Endometrial microvascular endothelial cells (primary cell): Measurements from ENCODE around the gene ZDHHC13. TPM values are rescaled to one million over a fixed set of nuclear protein-coding genes. Genes with fewer than 3 reads are reported as not detected.
"Not testable (repeated sequence)": the region's sequence is repeated elsewhere in the genome, so short reads cannot be mapped to it uniquely, and the experiment has no call there.

Experiments
- in situ Hi-C: cut with HindIII; loops from 2 replicates; pipeline ENCODE4 v1.10.0; 2017; ENCODE audit warnings: low sequenced_read_pairs, low pct_unique_long_range_greater_than_20kb; ENCODE audit errors: inconsistent ontology term
- total RNA-seq: library from RNA; depleted of rRNA; stranded (reverse); fragments of >200 nt; gene quantifications from one replicate; pipeline ENCODE4 v1.2.3, GENCODE V29; 2015; ENCODE audit errors: inconsistent ontology term

ZDHHC13 gene
- total RNA-seq, 1 donor from 2014 or later: 119 TPM

DNA sequence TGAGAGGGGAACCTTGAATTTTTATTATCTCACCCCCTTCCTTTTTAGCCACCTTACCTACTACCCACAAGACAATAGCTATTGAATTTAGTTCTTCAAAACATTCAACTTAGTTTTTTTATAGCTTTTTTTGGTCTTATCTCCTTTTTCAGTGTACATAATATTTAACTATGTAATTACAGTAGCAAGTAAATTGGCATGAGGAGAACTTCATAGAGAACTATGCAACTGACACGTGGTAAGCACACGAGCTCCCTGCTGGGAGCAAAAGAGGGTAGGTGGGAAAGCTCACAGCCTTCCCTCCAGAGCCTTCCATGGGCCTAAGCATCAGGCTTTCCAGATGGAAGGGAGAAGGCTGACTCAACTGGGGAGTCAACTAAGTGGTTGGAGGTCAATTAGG, 22.1 kb upstream of the ZDHHC13 start:
- in situ Hi-C loops: no loop called here

DNA sequence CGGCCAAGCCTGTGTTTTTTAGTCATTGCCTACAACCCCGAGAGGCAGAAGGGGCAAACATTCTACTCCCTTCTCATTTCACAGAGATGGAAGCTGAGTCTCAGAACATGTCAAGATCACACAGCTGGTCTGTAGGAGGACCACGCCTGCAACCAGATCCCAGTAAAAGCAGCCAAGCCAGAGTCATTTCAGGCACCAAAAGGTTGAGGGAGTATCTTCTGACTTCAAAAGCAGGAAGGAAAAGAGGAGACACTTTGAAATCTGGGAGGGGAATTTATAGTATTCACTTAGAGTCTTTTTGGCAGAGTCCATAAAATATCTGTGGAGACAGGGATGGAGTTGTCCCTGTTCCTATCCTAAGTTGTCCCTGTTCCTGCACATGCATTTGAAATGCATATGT, 17.9 kb upstream of the ZDHHC13 start:
- in situ Hi-C loops: no loop called here

DNA sequence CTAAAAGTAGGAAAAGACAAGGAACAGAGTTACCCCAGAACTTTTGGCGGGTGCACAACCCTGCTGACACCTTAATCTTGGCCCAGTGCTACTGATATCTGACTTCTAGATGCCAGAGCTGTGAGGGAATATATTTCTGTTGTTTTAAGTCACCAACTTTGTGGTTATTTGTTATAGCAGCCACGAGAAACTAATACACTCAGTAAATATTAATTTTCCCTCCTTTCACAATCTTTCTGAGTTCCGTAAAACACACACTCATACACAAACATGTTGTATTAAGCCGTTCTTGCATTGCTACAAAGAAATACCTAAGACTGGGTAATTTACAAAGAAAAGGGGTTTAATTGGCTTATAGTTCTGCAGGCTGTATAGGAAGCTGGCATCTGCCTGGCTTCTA, 16.1 kb upstream of the ZDHHC13 start:
- in situ Hi-C loops: no loop called here

DNA sequence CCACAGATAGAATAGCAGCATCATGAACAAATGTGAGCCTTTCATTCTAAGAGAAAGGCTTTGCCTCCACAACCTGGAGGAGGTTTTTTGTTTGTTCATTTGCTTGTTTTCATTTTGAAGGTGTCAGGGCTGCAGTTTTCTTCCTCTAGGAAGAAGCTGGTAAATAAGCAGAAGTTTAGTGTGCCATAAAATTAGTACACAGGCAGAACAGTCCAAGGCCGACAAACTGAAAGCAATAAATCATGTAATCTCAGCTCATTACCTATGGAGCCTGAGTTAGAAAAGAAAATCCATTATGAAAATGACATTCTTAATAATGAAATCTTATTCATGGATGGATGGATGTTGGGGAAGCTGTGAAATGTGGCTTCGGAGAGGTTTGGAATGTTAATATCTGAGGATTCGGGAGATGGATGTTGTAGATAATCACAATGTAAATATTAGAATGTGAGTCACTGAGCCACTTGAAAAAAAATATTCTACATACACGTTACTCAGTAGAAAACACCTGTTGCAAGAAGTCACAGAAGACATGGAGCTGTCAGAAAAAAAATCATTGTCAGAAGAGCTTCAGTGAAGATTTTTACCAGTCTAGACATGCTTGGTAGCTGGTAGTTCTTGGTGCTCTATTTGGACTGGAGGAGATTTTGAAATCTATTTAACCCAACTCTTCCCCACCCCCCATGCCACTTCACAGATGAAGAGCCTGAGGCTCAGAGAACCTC, 15.0 kb upstream of the ZDHHC13 start:
- in situ Hi-C loops: no loop called here

DNA sequence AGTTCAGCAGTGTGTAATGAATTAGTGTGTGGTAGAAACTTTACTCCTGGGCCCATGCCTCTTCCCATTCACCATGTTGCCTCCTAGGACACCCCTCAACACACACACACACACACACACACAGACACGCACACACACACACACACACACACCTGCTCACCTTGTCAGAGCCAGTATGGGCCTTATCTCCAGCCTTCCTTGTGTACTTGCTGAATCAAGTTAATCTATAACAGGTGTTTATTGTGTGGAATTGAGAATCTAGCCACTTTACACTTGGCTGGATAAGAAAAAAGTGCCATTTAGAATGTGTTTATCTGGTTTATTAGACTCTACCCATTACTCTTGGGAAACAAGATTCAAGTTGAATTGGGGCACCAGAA, 14.5 kb upstream of the ZDHHC13 start:
- in situ Hi-C loops: no loop called here

DNA sequence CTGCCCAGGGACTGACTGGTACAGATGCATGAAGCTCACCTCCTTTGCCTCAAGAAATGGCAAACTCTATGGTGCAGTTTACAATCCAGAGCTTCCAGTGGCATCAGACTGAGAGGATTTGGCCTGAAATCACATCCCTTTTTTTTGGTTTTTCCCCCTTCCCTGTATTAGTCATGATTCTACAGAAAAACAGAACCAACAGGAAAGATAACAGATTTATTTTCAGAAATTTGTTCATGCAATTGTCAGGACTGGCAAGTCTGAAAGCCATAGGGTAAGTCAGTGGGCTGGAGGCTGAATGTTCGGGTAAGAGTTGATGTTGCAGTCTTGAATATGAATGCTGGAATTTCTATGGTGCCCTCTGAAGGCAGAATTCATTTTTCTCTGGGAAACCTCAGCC, 12.0 kb upstream of the ZDHHC13 start:
- in situ Hi-C loops: no loop called here

DNA sequence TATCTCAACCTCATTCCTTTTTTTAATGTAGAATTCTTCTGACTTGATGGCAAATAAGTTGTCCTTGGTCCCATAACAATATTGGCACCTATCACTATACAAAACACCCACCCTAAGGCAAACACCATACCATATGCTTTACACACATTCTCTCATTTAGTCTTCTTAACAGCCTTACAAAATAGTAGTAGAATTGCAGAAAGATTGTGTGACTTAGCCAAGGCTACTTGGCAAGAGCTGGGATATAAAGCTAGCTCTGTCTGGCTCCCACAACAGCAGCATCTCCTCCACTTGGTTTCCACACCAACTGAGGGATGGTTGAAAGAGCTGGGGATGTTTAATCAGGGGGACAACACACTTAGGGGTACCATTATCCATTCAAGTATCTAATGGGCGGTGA, 9.8 kb upstream of the ZDHHC13 start:
- in situ Hi-C loops: no loop called here

DNA sequence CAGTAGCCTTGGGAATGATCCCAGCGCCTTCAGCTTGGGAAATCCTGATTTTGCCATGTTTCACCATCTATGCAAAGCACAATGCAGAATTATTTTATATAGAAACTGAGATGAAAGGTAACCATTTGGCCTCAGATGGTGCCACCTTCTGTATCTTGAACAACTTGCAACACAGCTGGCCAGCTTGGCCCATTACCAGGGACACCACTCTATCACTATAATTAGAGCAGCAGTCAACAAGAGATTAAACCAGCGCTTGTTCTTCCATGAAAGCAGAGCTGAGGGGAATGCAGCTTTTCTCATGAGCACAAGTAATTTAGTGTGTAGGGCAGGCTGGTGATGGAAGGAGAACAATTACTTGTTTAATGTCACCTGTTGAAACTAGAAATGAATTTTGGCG, 6.7 kb upstream of the ZDHHC13 start:
- in situ Hi-C loops: no loop called here

DNA sequence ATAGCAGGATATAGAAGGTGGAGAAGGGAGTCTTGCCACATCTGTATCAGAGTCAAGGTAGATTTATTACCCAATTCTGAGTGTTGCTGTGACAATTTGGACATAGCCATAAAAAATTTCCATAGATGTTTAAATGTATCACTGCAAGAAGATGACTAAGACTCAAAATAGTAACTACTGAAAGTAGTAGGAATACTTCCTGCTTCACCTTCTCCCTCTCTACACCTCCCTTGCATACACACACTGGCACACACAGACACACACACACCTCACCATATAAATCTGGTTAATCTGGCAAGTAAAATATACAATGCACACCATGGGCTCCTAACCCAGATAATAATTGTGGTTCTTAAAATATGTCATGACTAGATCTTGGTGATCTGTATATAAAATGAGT, 5.2 kb upstream of the ZDHHC13 start:
- in situ Hi-C loops: no loop called here

DNA sequence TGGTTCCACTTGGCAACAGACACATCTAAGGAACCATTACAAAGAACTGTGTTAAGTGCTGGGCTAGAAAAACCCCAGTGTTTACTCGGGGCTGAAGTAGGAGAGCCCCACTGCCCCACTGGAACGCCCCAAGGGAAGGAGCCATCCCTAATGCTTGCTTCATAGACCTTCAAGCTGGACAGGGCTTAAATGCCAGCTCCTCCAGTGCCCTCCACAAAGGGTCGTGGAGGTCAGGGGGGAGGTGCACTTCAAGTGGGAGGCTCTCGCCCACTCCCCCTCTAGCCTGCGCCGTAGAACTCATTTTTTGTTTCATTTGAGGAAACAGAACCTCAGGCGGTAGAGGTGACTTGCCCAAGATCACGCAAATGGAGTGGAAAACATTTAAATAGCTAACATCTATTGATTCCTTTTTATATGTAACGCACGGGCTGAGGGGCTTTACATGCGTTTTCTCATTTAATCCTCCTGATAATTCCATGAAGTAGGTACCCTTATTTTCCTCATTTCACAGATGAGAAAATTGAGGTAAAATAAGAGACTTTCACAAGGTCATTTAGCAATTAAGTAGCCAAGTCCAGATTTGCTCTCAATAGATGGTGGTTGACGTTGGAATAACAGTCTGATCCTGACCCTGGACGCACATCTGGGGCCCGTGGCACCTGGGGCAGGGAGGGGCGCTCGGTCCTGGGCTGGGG, 545 bp upstream of the ZDHHC13 start:
- in situ Hi-C loops: no loop called here

DNA sequence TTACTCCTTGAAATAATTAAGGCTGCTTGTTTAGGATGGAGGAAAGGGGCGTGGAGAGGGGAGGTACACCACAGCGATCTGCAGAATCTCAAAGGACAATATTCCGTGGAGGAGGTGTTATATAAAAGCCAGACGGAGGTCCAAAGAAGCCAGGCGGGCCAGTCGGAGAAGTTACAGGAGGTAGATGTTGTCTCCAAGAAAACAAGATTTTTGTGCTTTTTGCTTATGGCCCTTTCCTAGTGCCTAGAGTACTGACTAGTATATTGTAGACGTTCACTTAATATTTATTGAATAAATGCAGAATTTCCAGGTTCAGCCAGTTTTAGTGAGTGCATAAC, 761 bp downstream of the ZDHHC13 start:
- in situ Hi-C loops: no loop called here

DNA sequence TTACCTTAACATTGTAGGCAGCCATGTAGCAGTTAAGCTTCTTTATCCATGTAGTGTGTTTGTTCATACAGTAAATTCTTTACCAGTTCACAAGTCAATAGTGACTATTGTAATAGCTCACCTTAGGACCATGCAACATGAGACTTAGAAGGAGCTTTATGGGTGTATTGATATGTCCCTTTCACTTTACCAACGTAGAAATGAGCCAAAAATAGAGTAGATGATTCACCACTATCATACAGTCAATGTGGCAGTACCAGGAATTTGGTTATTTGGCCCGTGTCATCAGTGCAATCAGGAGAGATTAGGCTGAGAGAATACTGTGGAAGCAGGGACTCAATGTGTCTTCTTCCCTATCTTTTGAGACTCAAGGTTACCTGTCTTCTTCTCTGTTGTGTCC, 4.7 kb downstream of the ZDHHC13 start:
- in situ Hi-C loops: no loop called here

DNA sequence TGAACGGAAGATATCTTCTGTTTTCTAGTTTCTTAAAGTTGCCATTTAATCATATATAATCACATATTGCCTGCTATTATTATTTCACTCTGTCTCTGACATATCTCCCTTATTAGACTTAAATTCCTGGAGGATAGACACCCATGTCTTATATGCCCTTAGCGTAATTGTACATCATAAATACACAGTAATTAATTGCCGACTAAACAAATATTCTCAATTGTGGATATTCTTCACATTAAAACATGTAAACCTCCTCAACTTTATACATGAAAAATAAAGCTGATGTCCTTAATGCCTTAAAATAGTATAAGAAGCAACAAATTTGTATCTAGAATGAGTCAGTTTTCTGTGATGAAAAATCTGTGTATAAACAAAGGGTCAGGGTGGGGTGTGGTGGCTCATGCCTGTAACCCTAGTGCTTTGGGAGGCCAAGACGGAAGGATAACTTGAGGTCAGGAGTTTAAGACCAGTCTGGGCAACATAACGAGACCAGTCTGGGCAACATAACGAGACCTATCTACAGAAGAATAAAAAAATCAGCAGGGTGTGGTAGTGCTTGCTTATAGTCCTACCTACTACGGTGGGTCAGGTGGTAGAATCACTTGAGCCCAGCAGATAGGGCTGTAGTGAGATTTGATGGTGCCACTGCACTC, 6.1 kb downstream of the ZDHHC13 start:
- in situ Hi-C loops: no loop called here

DNA sequence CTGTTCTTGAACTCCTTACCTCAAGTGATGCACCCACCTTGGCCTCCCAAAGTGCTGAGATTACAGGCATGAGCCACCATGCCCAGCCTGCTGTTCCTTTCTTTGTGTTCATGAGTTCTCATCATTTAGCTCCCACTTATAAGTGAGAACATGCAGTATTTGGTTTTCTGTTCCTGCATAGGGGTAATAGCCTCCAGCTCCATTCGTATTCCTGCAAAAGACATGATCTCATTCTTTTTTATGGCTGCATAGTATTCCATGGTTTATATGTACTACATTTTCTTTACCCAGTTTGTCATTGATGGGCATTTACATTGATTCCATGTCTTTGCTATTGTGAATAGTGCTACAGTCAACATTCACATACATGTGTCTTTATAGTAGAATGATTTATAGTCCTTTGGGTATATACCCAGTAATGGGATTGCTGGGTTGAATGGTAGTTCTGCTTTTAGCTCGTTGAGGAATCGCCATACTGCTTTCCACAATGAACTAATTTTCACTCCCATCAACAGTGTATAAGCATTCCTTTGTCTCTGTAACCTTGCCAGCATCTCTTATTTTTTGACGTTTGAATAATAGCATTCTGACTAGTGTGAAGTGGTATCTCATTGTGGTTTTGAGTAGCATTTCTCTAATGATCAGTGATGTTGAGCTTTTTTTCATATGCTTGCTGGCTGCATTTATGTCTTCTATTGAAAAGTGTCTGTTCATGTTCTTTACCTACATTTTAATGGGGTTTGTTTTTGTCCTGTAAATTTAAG, 9.8 kb downstream of the ZDHHC13 start:
- in situ Hi-C loops: not testable (repeated sequence)

DNA sequence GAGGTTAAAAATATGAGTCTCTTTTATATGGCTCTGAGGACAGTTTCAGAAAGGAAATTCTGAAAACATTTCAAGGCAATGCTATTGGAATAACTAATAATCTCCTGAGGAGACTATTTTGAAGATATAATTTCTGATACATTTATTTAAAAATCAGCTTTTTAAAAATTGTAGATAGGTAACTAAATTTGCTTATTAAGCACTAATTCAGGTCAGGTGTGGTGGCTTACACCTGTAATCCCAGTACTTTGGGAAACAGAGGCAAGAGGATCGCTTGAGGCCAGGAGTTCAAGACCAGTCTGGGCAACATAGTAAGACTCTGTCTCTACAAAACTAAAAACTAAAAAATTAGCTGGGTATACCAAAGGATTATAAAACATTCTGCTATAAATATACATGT, 17.0 kb downstream of the ZDHHC13 start:
- in situ Hi-C loops: no loop called here

DNA sequence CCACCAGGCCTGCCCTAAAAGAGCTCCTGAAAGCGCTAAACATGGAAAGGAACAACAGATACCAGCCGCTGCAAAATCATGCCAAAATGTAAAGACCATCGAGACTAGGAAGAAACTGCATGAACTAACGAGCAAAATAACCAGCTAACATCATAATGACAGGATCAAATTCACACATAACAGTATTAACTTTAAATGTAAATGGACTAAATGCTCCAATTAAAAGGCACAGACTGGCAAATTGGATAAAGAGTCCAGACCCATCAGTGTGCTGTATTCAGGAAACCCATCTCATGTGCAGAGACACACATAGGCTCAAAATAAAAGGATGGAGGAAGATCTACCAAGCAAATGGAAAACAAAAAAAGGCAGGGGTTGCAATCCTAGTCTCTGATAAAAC, 19.9 kb downstream of the ZDHHC13 start:
- in situ Hi-C loops: not testable (repeated sequence)

DNA sequence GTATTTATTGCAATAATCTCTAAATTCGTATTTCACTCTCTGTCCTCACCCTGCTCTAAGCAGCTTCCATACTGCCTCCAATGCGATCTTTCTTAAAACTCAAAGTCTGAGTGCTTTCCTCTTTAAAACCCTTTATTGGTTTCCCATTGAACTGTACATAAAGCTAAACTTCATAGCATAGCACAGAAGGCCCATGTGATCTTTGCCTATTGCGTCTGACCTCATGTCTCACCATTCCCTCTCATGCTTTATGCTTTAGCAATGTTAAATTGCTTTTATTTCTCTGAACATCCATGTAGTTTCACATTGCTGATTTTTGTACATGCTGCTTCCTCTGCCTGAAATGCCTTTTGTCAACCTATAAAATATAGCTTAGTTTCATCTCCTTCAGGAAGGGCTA, 28.4 kb downstream of the ZDHHC13 start:
- in situ Hi-C loops: no loop called here

DNA sequence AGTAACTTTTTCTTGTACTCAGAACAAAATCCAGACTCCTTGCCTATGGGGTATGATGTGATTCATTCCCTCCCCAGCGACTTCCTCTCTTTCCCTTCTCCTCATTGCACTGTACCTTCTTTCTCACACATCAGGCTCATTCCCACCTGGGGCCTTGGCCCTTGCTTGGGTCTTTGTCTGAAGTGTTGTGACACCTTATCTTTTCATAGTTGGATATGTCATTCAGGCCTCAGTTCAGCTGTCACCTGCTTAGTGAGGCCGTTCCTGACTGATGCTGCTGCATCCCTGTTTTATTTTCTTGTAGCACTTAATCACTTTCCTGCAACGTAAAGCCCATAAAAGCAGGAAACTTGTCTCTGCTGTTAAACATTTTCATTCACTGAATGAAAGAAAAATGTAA, 39.9 kb downstream of the ZDHHC13 start:
- in situ Hi-C loops: no loop called here

DNA sequence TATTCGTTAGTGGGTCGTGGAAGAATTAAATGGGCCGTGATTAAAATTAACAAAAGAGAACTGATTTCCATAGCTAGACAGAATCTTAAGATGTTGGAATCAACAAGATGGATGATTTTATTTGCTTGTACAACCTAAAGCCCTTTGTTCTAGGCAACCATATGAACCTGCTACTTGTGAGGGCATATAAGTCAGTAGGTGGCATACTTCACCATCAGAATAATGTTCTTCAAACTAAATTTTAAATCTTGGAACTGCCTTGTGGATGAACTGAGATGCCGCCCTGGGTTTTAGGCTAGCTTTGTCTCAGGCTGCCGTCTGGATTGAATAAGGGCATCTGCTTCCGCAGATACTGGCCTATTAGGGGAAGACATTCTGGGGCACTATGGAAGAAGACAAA, 43.9 kb downstream of the ZDHHC13 start:
- in situ Hi-C loops: no loop called here

DNA sequence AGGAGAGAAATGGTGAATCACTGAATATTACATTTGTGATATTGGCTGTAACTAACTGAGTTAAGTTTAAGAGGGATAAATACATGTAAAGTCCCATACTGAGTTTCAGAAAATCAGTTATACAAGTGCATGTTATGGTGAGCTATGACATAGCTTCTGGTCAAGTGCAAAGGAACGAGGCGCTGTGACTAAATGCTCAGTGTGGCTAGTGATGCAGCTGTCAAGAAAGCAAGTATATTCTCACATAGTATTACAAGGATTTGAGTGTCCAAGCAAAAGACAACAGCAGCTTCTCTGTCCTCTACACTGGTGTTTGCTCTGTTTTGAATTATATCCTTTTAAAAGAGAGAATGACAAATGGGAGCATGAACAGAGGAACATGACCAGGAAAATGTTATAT, 44.7 kb downstream of the ZDHHC13 start:
- in situ Hi-C loops: no loop called here
